Thyroid gland (tissue), 4 donors: ENCODE measurements around the gene ADAMTS7.

Experiments used
- POLR2A ChIP-seq, 2 donors: fragments of 450-650 bp; IDR thresholded peaks; one replicate each; pipeline ENCODE4 v1.6.1; 2017; ENCODE audit warnings: antibody characterized with exemption in 2 of 2, mild to moderate bottlenecking in 2 of 2, moderate library complexity in 1 of 2
- TF ChIP-seq, protein P1 (sequence below), 6 experiments: fragments of 200-600 bp in 3 of 6; fragments of 450-650 bp in 3 of 6; sonication (generic) in 3 of 6; IDR thresholded peaks; one replicate each; pipeline ENCODE4 v1.5.1; 2016 to 2019; ENCODE audit warnings: antibody characterized with exemption in 6 of 6, mild to moderate bottlenecking in 2 of 6, inconsistent platforms in 1 of 6, moderate library complexity in 1 of 6

DNA sequence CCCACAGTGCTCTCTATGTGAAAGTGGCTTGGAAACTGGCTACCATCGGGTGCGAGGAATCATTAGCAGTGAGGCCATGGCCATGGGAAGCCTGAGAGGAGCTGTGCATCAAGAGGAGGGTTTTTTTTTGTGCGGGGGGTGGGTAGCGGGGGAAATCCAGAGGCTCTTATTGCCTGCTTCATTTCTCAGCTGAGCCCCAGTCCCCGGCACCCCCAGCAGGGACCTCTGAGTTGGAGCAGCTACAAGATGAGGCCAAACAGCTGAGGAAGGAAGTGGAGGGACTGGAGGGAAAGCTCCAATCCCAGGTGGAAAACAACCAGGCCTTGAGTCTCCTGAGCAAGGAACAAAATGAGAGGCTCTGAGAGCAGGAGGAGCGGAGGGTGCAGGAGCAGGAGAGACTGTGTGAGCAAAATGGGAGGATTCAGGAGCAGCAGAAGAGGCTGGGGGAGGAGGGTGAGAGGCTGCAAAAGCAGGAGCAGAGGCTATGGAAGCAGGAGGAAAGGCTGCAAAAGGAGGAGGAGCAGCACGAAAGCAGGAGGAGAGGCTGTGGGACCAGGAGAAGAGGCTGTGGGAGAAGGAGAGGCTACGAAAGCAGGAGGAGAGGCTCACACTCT is 76.7 kb downstream of the ADAMTS7 start:
- TF ChIP-seq, protein P1, sequence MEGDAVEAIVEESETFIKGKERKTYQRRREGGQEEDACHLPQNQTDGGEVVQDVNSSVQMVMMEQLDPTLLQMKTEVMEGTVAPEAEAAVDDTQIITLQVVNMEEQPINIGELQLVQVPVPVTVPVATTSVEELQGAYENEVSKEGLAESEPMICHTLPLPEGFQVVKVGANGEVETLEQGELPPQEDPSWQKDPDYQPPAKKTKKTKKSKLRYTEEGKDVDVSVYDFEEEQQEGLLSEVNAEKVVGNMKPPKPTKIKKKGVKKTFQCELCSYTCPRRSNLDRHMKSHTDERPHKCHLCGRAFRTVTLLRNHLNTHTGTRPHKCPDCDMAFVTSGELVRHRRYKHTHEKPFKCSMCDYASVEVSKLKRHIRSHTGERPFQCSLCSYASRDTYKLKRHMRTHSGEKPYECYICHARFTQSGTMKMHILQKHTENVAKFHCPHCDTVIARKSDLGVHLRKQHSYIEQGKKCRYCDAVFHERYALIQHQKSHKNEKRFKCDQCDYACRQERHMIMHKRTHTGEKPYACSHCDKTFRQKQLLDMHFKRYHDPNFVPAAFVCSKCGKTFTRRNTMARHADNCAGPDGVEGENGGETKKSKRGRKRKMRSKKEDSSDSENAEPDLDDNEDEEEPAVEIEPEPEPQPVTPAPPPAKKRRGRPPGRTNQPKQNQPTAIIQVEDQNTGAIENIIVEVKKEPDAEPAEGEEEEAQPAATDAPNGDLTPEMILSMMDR (IDR thresholded peaks at IDR 0.05), result no peak
- TF ChIP-seq POLR2A (IDR thresholded peaks at IDR 0.05), result no peak
